Epithelial cell of proximal tubule (primary cell): ENCODE results near the gene RBP3. TPM values are rescaled to one million over a fixed set of nuclear protein-coding genes. Genes with fewer than 3 reads are reported as not detected.

ENCODE experiments used
- DNase-seq: peaks from one replicate; pipeline ENCODE4 v3.0.0-alpha.2; 2011; ENCODE audit warnings: low read depth
- H3K4me3 ChIP-seq: 2 replicates; pipeline ENCODE4 v1.5.1; 2011; ENCODE audit warnings: low read depth, mild to moderate bottlenecking, low read length
- total RNA-seq: library from RNA; depleted of rRNA; stranded (reverse); fragments of >200 nt; gene quantifications from 2 replicates; pipeline ENCODE4 v1.2.3, GENCODE V29; 2015
- TF ChIP-seq, protein P1 (sequence below): conservative IDR thresholded peaks from 2 replicates; pipeline ENCODE4 v1.5.1; 2012; ENCODE audit warnings: low read depth, mild to moderate bottlenecking, low read length

RBP3 gene
- total RNA-seq, 1 donor from 2014 or later = not detected

DNA sequence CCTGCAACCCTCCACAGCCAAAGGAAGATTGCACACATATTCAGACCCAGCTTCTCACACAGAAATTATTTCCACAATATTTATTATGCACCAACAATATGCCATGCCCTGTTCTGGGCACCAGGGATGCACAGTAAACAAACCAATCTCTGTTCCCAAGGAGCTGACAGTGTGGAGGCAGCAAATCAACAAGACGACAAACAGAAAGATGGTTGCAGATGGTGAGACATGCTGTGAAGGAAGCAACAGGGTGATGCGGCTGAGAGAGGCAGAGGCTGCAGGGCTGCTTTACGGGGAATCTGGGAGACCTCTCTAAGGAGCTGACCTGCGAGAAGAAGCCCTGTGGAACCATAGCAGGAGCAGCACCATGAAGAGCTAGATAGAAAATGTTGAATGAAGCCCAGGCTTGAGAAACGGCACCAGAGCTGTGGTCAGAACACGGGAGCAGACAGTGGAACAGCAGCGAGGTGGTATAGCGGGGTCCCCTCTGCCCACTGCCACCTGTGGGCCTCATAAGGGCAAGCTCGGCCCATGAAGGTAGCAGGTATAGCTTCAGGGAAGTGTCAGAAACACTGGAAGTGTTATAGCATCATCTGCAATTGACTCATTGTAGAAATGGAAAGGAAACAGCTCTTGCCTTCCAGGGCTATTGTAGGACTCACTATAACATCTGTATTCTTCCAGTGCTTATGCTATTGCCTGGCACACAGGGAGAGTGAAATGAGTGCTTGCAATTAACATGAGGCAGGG is 17.4 kb downstream of the RBP3 start:
- no peak overlapping the region for H3K4me3 ChIP-seq
- TF ChIP-seq, protein P1, sequence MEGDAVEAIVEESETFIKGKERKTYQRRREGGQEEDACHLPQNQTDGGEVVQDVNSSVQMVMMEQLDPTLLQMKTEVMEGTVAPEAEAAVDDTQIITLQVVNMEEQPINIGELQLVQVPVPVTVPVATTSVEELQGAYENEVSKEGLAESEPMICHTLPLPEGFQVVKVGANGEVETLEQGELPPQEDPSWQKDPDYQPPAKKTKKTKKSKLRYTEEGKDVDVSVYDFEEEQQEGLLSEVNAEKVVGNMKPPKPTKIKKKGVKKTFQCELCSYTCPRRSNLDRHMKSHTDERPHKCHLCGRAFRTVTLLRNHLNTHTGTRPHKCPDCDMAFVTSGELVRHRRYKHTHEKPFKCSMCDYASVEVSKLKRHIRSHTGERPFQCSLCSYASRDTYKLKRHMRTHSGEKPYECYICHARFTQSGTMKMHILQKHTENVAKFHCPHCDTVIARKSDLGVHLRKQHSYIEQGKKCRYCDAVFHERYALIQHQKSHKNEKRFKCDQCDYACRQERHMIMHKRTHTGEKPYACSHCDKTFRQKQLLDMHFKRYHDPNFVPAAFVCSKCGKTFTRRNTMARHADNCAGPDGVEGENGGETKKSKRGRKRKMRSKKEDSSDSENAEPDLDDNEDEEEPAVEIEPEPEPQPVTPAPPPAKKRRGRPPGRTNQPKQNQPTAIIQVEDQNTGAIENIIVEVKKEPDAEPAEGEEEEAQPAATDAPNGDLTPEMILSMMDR = no peak
- no peak for DNase-seq

DNA sequence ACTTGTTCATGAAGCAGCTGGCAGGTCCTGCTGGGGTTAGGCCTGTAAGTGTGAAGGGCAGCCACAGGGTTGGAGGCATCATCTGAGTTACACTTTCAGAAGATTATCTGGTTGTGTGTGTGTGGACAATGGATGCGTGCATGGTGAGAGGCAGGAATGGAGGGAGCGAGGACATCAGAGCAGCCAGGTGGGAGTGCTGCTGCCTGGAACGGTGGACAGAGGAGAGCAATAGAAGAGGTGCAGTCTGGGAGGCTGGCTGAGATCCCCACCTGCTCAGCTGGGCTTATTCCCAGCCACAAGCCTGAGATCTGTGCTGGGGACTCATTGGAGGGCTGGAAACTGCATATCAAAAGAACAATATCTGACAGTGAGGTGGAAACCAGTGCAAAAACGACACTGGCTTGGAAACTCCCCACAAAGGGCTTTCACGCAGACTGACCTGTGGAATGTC is 18.0 kb downstream of the RBP3 start:
- no peak for DNase-seq
- TF ChIP-seq, protein P1 = no peak
- H3K4me3 ChIP-seq = no peak overlapping the region

DNA sequence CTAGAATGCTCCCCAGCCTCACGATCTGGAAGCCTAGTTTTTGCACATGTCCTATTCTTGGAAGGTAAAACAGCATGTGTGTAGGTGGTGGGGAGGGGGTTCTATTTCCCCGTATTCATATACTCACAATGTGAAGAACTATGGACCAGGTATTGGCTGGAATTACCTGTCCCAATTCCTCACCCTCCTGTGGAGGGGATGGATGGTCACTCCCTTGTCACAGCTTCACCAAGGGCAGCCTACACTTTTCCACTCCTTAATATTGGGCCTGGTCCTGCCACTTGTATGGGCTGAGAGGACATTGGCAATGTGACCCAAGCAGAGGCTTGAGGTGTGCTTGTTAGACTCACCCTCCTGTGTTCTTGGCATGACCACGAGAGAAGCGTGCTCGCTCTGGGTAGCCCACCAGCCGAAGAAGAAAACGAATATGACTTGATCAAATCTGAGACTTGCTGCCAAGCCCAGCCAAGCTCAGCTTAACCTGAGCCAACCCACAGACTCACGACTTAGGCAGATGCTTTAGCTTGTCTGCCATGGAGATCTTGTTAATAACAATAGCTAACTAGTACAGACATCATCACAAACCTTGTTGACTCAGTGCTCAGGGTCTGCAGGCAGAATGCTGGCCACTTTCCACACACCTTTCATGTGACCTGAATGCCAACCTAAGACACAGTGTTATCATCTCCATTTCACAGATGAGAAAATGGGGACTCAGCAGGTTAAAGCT is 18.7 kb downstream of the RBP3 start:
- no peak overlapping the region for H3K4me3 ChIP-seq
- no peak for DNase-seq
- TF ChIP-seq, protein P1 = no peak

DNA sequence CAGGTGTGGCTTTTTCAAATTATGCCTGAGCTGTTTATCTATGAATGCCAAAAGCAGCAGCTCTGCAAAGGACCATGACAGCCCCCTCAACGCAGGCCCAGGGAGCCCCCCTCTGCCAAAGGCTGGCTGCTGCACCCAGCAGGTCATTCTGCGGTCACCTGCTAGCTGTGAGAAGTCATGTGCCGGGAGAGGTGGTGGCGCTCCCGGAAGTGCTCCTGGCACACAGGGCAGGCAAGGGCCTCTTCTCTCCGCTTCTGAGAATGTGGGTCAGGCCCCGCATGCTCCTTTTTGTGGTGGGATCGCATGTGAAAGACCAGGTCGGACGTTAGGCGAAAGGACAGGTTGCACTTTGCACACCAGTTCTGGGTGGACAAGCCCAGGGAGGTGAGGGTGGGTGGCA is 19.5 kb downstream of the RBP3 start:
- no peak overlapping the region for H3K4me3 ChIP-seq
- no peak for DNase-seq
- TF ChIP-seq, protein P1 = no peak

DNA sequence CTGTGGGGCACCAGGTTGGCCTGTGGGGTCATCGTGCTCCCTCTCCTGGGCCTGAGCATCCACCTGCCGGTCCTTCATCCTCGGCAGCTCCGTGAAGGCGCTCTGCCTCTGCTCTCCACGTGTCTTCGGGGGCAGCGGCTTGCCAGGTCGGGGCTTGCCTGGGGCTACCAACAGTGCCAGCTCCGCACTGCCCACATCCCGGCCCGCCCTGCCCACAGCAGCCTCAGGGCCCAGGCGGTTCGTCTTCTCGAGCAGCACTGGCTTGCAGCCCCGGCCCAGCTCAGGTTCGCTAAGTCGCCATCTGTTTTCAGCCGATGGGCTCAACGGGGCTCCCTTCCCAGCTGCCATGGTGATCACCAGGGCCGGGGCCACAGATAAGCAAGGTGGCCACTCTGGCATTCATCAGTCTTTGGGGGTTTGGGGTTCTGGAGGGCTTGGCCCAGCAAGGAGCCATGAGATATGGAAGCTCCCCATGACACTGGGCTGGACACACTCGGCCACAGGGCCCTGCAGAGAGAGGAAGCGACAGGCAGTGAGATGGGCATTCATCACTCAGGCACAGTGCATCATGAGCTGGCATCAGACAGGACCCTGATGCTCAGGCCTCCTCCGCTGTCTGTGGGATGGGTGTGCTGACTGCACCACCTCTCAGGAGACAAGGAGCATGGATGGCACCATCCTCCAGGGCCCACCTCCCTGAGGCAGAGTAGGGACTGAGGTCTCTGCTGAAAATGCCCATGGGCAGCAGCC is 20.4 kb downstream of the RBP3 start:
- no peak for DNase-seq
- TF ChIP-seq, protein P1 = no peak
- H3K4me3 ChIP-seq = no peak overlapping the region

DNA sequence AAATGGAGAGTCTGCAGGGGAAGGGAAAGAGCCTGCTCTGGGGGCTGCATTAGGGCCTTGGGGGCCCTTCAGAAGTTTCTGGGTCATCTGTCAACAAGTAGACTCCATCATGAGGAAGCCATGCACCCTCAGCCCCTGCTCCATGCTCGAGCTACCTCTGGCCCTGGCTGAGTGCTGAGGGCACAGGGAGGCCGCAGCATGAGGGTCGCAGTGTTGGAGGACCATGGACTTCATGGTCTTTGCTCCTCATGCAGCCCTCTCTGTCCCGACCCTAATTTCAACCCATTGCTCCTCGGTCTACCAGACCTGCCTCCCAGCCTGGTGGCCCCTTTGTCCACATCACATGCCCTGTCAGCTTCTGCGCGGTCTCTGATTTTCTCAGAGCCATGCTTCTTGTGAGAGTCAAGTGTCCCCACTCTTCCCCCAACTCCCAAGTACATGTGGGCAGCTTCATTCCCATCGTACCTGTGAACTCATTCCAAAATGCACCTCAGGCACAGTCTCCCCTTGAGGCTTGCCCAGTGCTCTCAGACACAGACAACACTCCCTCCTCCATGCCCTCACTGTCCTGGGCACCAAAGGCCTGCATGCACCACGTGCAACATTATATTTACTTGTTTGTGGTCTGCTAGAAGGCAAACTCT is 21.2 kb downstream of the RBP3 start:
- no peak for DNase-seq
- H3K4me3 ChIP-seq = no peak overlapping the region
- TF ChIP-seq, protein P1 = no peak
